Kidney epithelial cell (primary cell): ENCODE measurements around the gene EDN1. TPM values are rescaled to one million over a fixed set of nuclear protein-coding genes. Genes with fewer than 3 reads are reported as not detected.

Experiments used
- DNase-seq: peaks from one replicate; pipeline ENCODE4 v3.0.0-alpha.2; 2010; ENCODE audit warnings: low read depth
- H3K27me3 ChIP-seq: 2 replicates; pipeline ENCODE4 v1.6.0; 2011; ENCODE audit warnings: low read length; ENCODE audit not compliant: control insufficient read depth, insufficient read depth
- H3K36me3 ChIP-seq: 2 replicates; pipeline ENCODE4 v1.5.1; 2011; ENCODE audit warnings: low read length; ENCODE audit not compliant: control insufficient read depth, insufficient read depth
- H3K4me3 ChIP-seq: 2 replicates; pipeline ENCODE4 v1.5.1; 2011; ENCODE audit warnings: low read depth, mild to moderate bottlenecking, control low read depth, low read length
- CTCF ChIP-seq: IDR thresholded peaks from 2 replicates; pipeline ENCODE4 v1.5.1; 2011; ENCODE audit warnings: mild to moderate bottlenecking, moderate library complexity, low read length, control low read depth, inconsistent platforms; ENCODE audit not compliant: insufficient read depth, poor library complexity, severe bottlenecking
- total RNA-seq: library from RNA; depleted of rRNA; stranded (reverse); fragments of >200 nt; gene quantifications from 2 replicates; pipeline ENCODE4 v1.2.3, GENCODE V29; 2015

The EDN1 gene
- total RNA-seq, 1 donor from 2014 or later = 59.8 TPM

GRCh38 chr6:12294851-12295536 lies 4.8 kb downstream of the EDN1 start:
- no peak overlapping the region for H3K4me3 ChIP-seq
- no peak for DNase-seq
- H3K27me3 ChIP-seq = no peaks in the 10 kb centered on the region
- peaks cover 2% of the 10 kb centered on the region for H3K36me3 ChIP-seq
- no peak for TF ChIP-seq CTCF

- no peak for DNase-seq
- H3K4me3 ChIP-seq = no peak overlapping the region
- H3K36me3 ChIP-seq = peaks cover 2% of the 10 kb centered on the region
- no peak for TF ChIP-seq CTCF
- H3K27me3 ChIP-seq = no peaks in the 10 kb centered on the region
Measured at GRCh38 chr6:12295558-12296254, 5.5 kb downstream of the EDN1 start.

GRCh38 chr6:12296255-12296573 lies 6.1 kb downstream of the EDN1 start:
- Histone ChIP-seq H3K36me3 (peaks cover 2% of the 10 kb centered on the region), H3K4me3 (no peak overlapping the region), H3K27me3 (no peaks in the 10 kb centered on the region)
- no peak for TF ChIP-seq CTCF
- DNase-seq = no peak

GRCh38 chr6:12296604-12297003 lies 6.4 kb downstream of the EDN1 start:
- Histone ChIP-seq H3K36me3 (peaks cover 2% of the 10 kb centered on the region), H3K4me3 (no peak overlapping the region), H3K27me3 (no peaks in the 10 kb centered on the region)
- DNase-seq = no peak
- TF ChIP-seq CTCF = no peak

- no peak for DNase-seq
- Histone ChIP-seq H3K27me3 (no peaks in the 10 kb centered on the region), H3K36me3 (peaks cover 2% of the 10 kb centered on the region), H3K4me3 (no peak overlapping the region)
- TF ChIP-seq CTCF = no peak
Measured at GRCh38 chr6:12297363-12298016, 7.3 kb downstream of the EDN1 start.
